BLaER1 (cell line): ENCODE data around the gene ZNF575.
A peak's percentile ranks its signal among the peaks of the same experiment; 100 is the strongest.

Source experiments
- H3K27ac ChIP-seq: shearing (Covaris generic); formaldehyde crosslinking; 2 replicates; pipeline ENCODE4 v1.8.1; 2022
- H3K27me3 ChIP-seq: shearing (Covaris generic); formaldehyde crosslinking; 2 replicates; pipeline ENCODE4 v1.8.1; 2022
- H3K36me3 ChIP-seq: shearing (Covaris generic); formaldehyde crosslinking; 2 replicates; pipeline ENCODE4 v1.8.1; 2022
- H3K4me1 ChIP-seq: shearing (Covaris generic); formaldehyde crosslinking; 2 replicates; pipeline ENCODE4 v1.8.1; 2022
- H3K4me2 ChIP-seq: shearing (Covaris generic); formaldehyde crosslinking; 2 replicates; pipeline ENCODE4 v1.8.1; 2022
- H3K4me3 ChIP-seq: shearing (Covaris generic); formaldehyde crosslinking; 2 replicates; pipeline ENCODE4 v1.8.1; 2022
- H3K9ac ChIP-seq: shearing (Covaris generic); formaldehyde crosslinking; 2 replicates; pipeline ENCODE4 v1.8.1; 2022
- H3K9me3 ChIP-seq: shearing (Covaris generic); formaldehyde crosslinking; 2 replicates; pipeline ENCODE4 v1.8.1; 2022
- H4K20me1 ChIP-seq: shearing (Covaris generic); formaldehyde crosslinking; 2 replicates; pipeline ENCODE4 v1.8.1; 2022
- Cebpa-rat ChIP-seq: shearing (Covaris generic); IDR thresholded peaks from 2 replicates; pipeline ENCODE4 v1.8.1; 2022

Gene ZNF575

GRCh38 chr19:43578787-43579186 is 45.8 kb downstream of the ZNF575 start:
- Histone ChIP-seq H3K4me3 (no peak overlapping the region), H4K20me1 (no peaks in the 10 kb centered on the region), H3K4me2 (no peak overlapping the region; the same call in 1 of the 2 replicates), H3K36me3 (peaks cover 6% of the 10 kb centered on the region; the same call in 1 of the 2 replicates), H3K9me3 (no peaks in the 10 kb centered on the region), H3K9ac (no peak overlapping the region), H3K4me1 (peaks cover 67% of the 10 kb centered on the region), H3K27me3 (no peaks in the 10 kb centered on the region), H3K27ac (no peak overlapping the region)
- TF ChIP-seq Cebpa-rat: no peak

- Histone ChIP-seq H4K20me1 (no peaks in the 10 kb centered on the region), H3K27ac (peak overlapping the region; percentile 56), H3K27me3 (no peaks in the 10 kb centered on the region), H3K4me3 (no peak overlapping the region), H3K9me3 (peaks cover 11% of the 10 kb centered on the region), H3K36me3 (peaks cover 13% of the 10 kb centered on the region), H3K4me1 (peaks cover 74% of the 10 kb centered on the region), H3K9ac (peak overlapping the region; percentile 12; the same call in 1 of the 2 replicates), H3K4me2 (peak overlapping the region; percentile 35)
- TF ChIP-seq Cebpa-rat: no peak
Measured at GRCh38 chr19:43581467-43581866, 48.5 kb downstream of the ZNF575 start.

- no peak overlapping the region for H3K4me3 ChIP-seq
- no peaks in the 10 kb centered on the region for H4K20me1 ChIP-seq
- H3K9me3 ChIP-seq: peaks cover 11% of the 10 kb centered on the region
- H3K27me3 ChIP-seq: no peaks in the 10 kb centered on the region
- no peak for TF ChIP-seq Cebpa-rat
- no peak overlapping the region for H3K27ac ChIP-seq
- H3K4me2 ChIP-seq: peak overlapping the region; percentile 35
- H3K9ac ChIP-seq: no peak overlapping the region
- H3K36me3 ChIP-seq: peaks cover 20% of the 10 kb centered on the region
- peaks cover 76% of the 10 kb centered on the region for H3K4me1 ChIP-seq
Measured at GRCh38 chr19:43582495-43582894, 49.5 kb downstream of the ZNF575 start.

- Histone ChIP-seq H3K4me2 (peak overlapping the region; percentile 85), H3K9ac (no peak overlapping the region), H3K27ac (peak overlapping the region; percentile 74), H3K27me3 (no peaks in the 10 kb centered on the region), H3K9me3 (peaks cover 11% of the 10 kb centered on the region), H3K4me1 (peaks cover 74% of the 10 kb centered on the region), H4K20me1 (no peaks in the 10 kb centered on the region), H3K4me3 (no peak overlapping the region), H3K36me3 (peaks cover 29% of the 10 kb centered on the region)
- TF ChIP-seq Cebpa-rat: no peak
Measured at GRCh38 chr19:43584484-43584883, 51.5 kb downstream of the ZNF575 start.
